Activated naive CD8-positive, alpha-beta T cell treated with anti-CD3 and anti-CD28 coated beads, Interleukin-2, amount 10 ng/mL, durations not matched to agents 7 days and 5 days (primary cell): ENCODE measurements around the gene ASAH2B. TPM values are rescaled to one million over a fixed set of nuclear protein-coding genes. Genes with fewer than 3 reads are reported as not detected.
"Not testable (repeated sequence)": the region's sequence is repeated elsewhere in the genome, so short reads cannot be mapped to it uniquely, and the experiment has no call there.

Experiments
- ATAC-seq: fragments of 150-1000 bp; cut with Tn5 transposase; one replicate; pipeline ENCODE4 v1.10.0; 2021; ENCODE audit warnings: low read depth, moderate library complexity
- POLR2A ChIA-PET: fragments of 350-600 bp; sonication (Branson Sonifier 250); formaldehyde crosslinking; loops from one replicate; lab custom pipeline; 2021; ENCODE audit warnings: antibody characterized with exemption; lab: Charles Lee
- DNase-seq: peaks from one replicate; pipeline ENCODE4 v3.0.0; 2021
- H3K27ac Mint-ChIP-seq: one replicate; pipeline ENCODE4 v1.8.0; 2022; ENCODE audit warnings: mild to moderate bottlenecking, mixed read lengths
- H3K27me3 Mint-ChIP-seq: one replicate; pipeline ENCODE4 v1.8.0; 2022; ENCODE audit warnings: mild to moderate bottlenecking, moderate library complexity, mixed read lengths
- H3K36me3 Mint-ChIP-seq: one replicate; pipeline ENCODE4 v1.8.0; 2021; ENCODE audit warnings: mild to moderate bottlenecking, mixed read lengths
- H3K4me1 Mint-ChIP-seq: one replicate; pipeline ENCODE4 v1.8.0; 2021; ENCODE audit warnings: mixed read lengths
- H3K4me3 Mint-ChIP-seq: one replicate; pipeline ENCODE4 v1.8.0; 2022; ENCODE audit warnings: mild to moderate bottlenecking, moderate library complexity, mixed read lengths
- H3K9me3 Mint-ChIP-seq: one replicate; pipeline ENCODE4 v1.8.0; 2021; ENCODE audit warnings: mixed read lengths
- total RNA-seq, 2 experiments: library from RNA; stranded (reverse); gene quantifications; one replicate each; pipeline ENCODE4 v1.2.3, GENCODE V29; 2021

The ASAH2B gene
- total RNA-seq, 2 experiments from 2014 or later: 4.2 to 4.4 TPM

DNA sequence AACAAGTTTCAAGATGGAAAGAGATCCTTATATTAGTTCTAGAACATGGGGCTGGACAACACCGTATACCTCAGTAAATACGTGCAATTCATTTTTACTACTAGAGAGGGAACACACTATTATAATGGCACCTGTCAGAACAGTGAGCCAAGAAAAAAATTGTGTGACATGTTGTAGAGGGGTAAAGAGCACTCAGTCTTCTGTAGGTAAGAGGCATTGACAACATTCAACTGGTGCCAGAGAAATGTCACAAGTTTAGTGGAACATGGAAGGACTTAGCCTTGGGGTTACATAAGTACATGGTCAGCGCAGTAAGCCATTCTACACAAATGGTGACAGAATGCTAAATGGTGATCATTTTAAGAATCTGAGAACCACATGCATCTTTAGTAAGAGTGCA lies 32.3 kb downstream of the ASAH2B start:
- H3K27ac Mint-ChIP-seq, H3K36me3 Mint-ChIP-seq, H3K4me3 Mint-ChIP-seq, ATAC-seq, H3K9me3 Mint-ChIP-seq, DNase-seq, H3K27me3 Mint-ChIP-seq, POLR2A ChIA-PET, H3K4me1 Mint-ChIP-seq: not testable (repeated sequence)

DNA sequence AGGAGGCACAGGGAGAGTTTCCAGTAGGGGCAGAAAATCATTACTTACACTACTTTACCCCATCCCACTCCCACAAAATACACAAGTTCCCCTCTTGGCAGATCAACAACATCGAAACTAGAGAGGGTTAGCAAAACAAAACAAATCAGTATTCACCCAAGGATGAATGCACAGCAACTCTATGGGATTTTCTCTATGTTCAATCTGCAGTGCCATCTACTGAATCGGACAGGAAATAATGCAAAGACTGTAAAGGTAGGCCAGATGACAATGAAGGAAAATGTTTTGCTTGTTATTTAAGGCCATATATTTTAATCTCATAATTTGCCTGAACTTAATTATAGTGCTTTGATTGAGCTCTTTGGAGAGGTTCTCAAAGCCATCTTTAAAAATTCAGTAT lies 35.1 kb downstream of the ASAH2B start:
- H3K27ac Mint-ChIP-seq, POLR2A ChIA-PET, H3K36me3 Mint-ChIP-seq, ATAC-seq, H3K9me3 Mint-ChIP-seq, H3K4me1 Mint-ChIP-seq, DNase-seq, H3K27me3 Mint-ChIP-seq, H3K4me3 Mint-ChIP-seq: not testable (repeated sequence)

DNA sequence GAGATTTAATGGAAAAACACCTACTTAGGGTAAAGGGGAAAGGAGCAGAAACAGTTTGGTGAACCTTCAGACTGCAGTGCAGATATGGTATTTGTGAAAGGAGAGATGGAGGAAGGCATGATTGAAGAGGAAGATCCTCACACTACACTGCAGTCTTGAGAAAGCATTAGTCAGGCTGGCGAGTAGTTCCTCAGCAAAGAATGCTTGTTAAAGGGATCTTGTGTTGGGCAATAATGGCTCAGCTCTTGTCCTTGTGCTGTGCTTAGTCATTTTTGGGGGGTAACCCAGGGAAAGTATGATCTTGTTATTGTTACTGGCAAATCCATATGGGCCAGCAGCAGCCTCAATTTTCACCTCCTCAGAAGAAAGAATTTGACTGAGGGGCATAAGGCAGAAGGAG lies 40.3 kb downstream of the ASAH2B start:
- not testable (repeated sequence) for H3K27ac Mint-ChIP-seq, H3K9me3 Mint-ChIP-seq, H3K27me3 Mint-ChIP-seq

DNA sequence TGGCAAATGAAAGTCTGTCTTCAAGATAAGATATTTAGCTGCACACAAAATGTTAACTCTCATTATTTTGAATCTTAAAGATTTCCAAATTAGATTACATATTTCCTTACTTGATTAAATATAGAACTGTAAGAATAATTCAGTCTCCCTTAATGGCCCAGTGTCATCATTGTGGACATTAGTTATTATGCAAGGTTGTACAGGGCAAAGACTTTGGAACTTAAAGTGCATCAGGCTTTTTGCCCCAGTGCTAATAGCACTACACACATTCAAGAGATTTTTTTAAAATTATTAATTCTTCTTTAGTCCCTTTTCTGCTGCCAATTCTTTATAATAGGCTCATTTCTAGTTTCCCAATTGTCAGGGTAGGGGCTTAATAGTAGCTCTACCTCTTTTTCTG lies 42.3 kb downstream of the ASAH2B start:
- H3K36me3 Mint-ChIP-seq, H3K9me3 Mint-ChIP-seq, H3K4me3 Mint-ChIP-seq: not testable (repeated sequence)

More for the DNA sequence above, 40.3 kb downstream of the ASAH2B start:
- H3K36me3 Mint-ChIP-seq, H3K4me3 Mint-ChIP-seq, DNase-seq, H3K4me1 Mint-ChIP-seq, ATAC-seq, POLR2A ChIA-PET: not testable (repeated sequence)

DNA sequence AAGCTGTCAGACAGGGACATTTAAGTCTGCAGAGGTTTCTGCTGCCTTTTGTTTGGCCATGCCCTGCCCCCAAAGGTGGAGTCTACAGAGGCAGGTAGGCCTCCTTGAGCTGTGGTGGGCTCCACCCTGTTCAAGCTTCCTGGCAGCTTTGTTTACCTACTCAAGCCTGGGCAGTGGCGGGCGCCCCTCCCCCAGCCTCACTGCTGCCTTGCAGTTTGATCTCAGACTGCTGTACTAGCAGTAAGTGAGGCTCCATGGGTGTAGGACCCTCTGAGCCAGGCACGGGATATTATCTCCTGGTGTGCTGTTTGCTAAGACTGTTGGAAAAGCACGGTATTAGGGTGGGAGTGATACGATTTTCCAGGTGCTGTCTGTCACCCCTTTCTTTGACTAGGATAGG lies 48.2 kb downstream of the ASAH2B start:
- POLR2A ChIA-PET, H3K27me3 Mint-ChIP-seq, H3K9me3 Mint-ChIP-seq, H3K4me1 Mint-ChIP-seq, DNase-seq, H3K36me3 Mint-ChIP-seq, H3K27ac Mint-ChIP-seq, ATAC-seq, H3K4me3 Mint-ChIP-seq: not testable (repeated sequence)

More for the DNA sequence above, 42.3 kb downstream of the ASAH2B start:
- H3K27ac Mint-ChIP-seq, H3K4me1 Mint-ChIP-seq, DNase-seq, POLR2A ChIA-PET, ATAC-seq, H3K27me3 Mint-ChIP-seq: not testable (repeated sequence)

DNA sequence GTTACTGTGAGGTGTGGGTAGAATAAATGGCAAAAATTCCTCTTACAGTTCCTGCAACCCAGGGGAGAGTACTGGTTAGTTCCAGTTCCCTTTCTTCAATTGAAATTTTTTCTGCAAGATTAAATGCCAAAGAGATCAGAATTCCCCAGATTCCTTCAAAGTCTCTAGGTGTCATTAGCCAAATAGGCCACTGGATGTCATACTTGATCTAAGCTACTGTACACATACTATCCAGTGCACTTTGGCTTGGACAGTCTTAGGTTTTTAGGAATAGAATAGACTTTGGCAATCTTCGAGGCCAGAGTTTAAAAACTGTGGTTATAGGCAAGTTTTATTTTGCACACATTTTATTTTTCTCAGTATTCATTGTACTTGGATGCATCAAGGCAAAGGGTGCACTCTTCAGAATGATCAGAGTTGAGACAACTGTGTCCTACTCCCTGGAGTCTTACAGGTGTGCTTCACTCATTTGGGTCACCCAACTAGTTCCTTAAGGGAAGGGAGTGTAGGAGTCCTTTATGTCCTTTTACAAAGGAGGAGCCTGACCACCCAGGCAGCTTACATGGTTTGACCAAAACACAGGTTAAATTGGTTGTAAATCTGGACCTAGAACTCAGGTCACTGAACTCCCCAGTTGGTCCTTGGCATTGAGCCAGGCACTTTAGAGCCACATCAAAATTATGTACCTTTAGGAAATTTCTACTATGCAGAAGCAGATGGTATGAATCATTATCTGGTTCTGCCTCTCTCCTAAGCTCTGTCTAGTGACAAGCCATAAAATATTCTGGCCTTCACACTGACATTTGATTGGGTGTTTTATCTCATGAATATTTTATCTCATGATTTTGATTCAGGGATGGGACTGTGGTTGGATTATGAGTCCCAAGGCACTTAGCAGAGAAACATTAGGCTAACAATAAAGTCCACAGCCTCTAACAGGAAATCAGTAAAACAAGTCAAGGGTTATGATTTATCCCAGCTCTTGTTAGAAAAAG lies 49.5 kb downstream of the ASAH2B start:
- DNase-seq: no peak
- Mint-ChIP-seq H3K4me3 (no peak overlapping the region), H3K4me1 (no peaks in the 10 kb centered on the region), H3K27me3 (no peaks in the 10 kb centered on the region), H3K36me3 (no peaks in the 10 kb centered on the region), H3K9me3 (no peaks in the 10 kb centered on the region), H3K27ac (no peak overlapping the region)
- no peak for ATAC-seq
- POLR2A ChIA-PET: no interaction called here

DNA sequence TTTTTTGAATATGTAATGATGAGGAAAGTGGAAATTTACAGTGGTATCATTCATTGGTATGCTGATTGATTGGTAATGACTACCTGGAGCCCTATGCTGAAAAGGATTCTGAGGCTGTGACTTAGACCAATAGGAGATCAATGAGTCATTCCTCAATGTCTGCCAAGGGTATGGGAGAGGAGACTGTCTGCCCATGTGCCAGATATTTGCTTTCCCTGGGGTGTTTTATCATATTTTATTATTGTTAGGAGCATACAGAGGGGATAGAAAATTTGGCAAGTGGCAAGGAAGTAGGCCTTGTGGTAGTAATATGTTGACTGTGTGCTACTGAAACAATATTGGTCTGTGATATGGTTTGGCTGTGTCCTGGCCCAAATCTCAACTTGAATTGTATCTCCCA lies 54.8 kb downstream of the ASAH2B start:
- H3K27ac Mint-ChIP-seq: no peak overlapping the region
- no peak for ATAC-seq
- H3K36me3 Mint-ChIP-seq: no peaks in the 10 kb centered on the region
- POLR2A ChIA-PET: no interaction called here
- peaks cover 2% of the 10 kb centered on the region for H3K9me3 Mint-ChIP-seq
- H3K27me3 Mint-ChIP-seq: no peaks in the 10 kb centered on the region
- H3K4me3 Mint-ChIP-seq: no peak overlapping the region
- DNase-seq: no peak
- no peaks in the 10 kb centered on the region for H3K4me1 Mint-ChIP-seq

DNA sequence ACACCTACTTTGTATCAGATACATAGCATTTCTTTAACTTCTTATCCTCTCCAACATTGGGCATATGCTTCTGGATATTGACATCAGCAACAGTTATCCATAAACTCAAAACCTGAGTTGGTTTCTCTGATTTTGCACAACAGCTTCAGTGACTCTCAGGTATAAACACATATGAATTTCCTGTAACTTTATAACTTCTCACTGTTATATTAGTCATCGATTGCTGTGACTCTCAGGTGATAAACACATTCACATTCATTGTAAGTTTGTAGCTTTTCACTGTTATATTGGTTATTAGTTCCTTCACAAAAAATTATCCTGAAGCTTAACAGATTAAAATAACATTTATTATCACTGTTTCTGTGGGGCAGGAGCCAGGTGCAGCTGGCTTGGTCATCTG lies 57.0 kb downstream of the ASAH2B start:
- DNase-seq: no peak
- Mint-ChIP-seq H3K36me3 (no peaks in the 10 kb centered on the region), H3K4me1 (no peaks in the 10 kb centered on the region), H3K4me3 (no peak overlapping the region), H3K9me3 (peaks cover 2% of the 10 kb centered on the region), H3K27me3 (peaks cover 9% of the 10 kb centered on the region), H3K27ac (no peak overlapping the region)
- POLR2A ChIA-PET: interaction anchor here (0.5 kb wide), 1 partner anchor 1260 kb away, joined by 3 read pairs; no protein-coding TSS in a partner anchor
- no peak for ATAC-seq

DNA sequence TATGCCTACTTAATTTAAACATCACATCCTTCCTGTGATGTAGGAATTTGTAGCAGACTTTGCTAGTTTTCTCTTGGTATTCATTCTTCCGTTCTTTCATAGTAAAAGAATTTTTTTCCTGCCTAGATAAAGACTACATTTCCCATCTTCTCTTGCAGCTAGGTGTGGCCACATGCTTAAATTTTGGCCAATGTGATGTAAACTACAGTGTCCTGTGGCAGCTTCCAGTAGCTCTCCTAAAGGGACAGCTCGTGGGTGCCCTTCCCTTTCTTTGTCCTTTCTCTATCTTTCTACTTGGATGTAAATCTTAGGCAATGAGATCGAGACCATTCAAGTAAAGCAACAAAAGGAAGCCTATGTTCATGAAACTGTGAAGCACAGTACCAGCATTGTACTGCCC lies 58.6 kb downstream of the ASAH2B start:
- H3K4me3 Mint-ChIP-seq: no peak overlapping the region
- no peaks in the 10 kb centered on the region for H3K36me3 Mint-ChIP-seq
- H3K4me1 Mint-ChIP-seq: no peaks in the 10 kb centered on the region
- POLR2A ChIA-PET: no interaction called here
- ATAC-seq: no peak
- H3K27me3 Mint-ChIP-seq: peaks cover 9% of the 10 kb centered on the region
- DNase-seq: no peak
- no peak overlapping the region for H3K27ac Mint-ChIP-seq
- H3K9me3 Mint-ChIP-seq: peaks cover 2% of the 10 kb centered on the region

DNA sequence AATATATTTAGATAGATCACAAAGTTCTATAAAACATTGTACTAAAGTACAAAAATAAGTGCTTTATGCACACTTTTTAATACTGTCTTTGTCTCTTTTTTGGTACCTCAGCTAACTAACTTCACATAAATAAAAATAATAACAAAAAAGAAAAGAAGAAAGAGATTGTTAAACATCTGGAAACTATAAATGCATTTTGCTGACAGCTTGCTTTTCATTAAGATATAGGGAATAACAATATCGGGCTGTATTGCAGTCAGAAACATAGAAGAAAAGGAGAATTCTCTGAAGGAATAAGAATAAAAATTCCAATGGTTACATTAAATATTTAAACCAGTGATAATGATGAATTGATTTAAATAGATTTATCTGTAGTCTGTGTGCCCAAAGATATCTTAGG lies 59.9 kb downstream of the ASAH2B start:
- H3K4me3 Mint-ChIP-seq: no peak overlapping the region
- DNase-seq: no peak
- no peak for ATAC-seq
- peaks cover 2% of the 10 kb centered on the region for H3K9me3 Mint-ChIP-seq
- no peak overlapping the region for H3K27ac Mint-ChIP-seq
- POLR2A ChIA-PET: no interaction called here
- H3K4me1 Mint-ChIP-seq: no peaks in the 10 kb centered on the region
- H3K27me3 Mint-ChIP-seq: peaks cover 12% of the 10 kb centered on the region
- no peaks in the 10 kb centered on the region for H3K36me3 Mint-ChIP-seq

DNA sequence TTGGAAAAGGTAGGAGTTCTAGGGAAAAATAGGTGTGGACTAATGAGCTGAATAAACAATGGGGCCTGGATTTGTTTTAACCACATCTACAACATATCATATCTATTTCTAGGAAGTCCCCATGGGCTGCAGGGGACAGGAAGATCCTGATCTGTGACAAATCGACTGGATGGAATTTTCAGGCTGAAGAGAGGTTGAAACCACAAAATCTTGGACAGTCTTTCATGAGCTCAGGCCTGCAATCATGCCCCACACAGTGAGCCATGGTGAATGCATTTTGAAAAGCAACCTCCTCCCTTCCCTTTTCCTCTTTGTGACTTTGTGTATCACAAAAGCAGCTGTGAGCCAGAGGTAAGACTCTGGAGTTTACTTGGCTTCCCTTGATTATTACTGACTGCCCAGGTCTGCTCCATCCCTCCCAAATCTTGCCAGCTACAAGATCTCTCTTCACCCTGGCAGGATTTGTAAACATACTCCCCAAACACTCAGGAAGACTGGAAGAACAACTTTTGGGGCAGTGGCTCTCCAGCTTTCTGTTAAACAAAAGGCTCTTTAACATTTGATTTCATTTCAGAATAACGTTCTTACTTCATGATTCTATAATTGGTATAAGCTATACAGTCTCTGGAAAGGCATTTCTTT lies 66.4 kb downstream of the ASAH2B start:
- Mint-ChIP-seq H3K4me1 (no peaks in the 10 kb centered on the region), H3K27ac (no peak overlapping the region), H3K4me3 (no peak overlapping the region), H3K9me3 (no peaks in the 10 kb centered on the region), H3K27me3 (peaks cover 19% of the 10 kb centered on the region), H3K36me3 (no peaks in the 10 kb centered on the region)
- DNase-seq: no peak
- ATAC-seq: no peak
- POLR2A ChIA-PET: no interaction called here

DNA sequence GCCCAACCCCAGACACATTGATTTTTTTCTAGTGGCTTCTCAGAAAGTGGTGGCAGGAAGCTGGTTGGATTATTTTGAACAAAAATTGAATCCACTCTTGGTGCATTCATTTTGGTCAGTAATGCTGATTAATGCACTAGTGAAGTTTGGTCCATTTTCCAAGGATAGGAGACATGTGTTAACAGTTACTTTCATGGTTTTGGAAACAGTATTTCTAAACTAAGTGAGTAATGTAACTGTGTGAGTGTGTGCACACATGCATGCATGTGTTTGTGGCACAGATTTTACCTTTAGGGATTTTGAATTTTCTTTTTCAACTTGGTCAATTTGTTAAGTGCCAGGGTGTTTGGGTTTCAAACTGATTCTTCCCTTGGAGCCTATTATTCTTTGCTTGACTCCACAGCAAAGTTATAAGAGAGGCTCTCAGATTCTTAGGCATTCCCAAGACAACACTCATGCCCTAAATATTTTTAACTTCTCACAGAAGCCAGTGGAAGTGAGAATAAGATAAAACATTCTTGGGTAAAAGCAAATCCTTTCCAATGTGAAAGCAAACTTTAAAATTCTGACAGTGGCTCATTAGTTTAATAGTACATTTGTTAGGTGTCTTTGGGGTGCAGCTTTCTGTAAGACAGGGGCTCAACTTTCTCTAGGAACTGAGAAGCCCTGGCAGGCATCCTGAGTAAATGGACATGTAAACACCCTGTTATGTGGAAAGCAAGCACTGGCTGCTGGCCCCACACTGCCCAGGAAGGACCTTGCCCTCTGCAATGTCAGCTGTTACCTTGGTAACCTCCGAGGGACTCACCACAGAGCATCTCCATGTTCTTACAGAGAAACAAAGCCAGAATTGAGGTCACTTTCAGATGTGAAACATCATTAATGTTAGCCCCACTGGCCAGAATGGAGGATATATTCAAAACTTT lies 68.4 kb downstream of the ASAH2B start:
- Mint-ChIP-seq H3K27me3 (peaks cover 17% of the 10 kb centered on the region), H3K4me1 (no peaks in the 10 kb centered on the region), H3K9me3 (no peaks in the 10 kb centered on the region), H3K4me3 (no peak overlapping the region), H3K27ac (no peak overlapping the region), H3K36me3 (no peaks in the 10 kb centered on the region)
- POLR2A ChIA-PET: no interaction called here
- DNase-seq (no peak), ATAC-seq (no peak)
